ENCODE measurements around the gene OSBPL10. TPM values are rescaled to one million over a fixed set of nuclear protein-coding genes. Genes with fewer than 3 reads are reported as not detected.

The OSBPL10 gene
- polyA plus RNA-seq, 2 of the 4 experiments (the other 2 are of a cell fraction): 9.2 to 17.0 TPM

DNA sequence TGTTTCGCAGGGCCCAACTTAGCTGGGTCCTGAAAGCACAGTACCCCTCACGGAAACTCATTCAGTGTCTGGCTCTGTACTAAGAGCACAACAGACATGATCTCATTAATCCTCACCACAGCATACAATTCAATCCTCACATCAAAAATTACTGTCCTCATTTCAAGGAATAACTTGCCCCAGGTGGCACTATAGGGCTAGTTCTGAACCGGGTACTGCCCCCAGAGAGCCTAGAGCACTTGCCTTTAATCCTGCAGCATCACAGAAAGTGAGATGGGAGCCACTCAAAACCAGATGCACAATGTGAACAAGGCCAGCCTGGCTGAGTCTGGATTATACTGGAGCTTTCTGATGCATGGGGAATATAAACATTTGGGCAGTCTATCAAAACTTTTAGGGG, 122.6 kb downstream of the OSBPL10 start:
- TF ChIP-seq FOXS1 (CRISPR knock-in tag; IDR thresholded peaks at IDR 0.05) (no peak), ZSCAN20 (CRISPR knock-in tag; IDR thresholded peaks at IDR 0.05) (no peak), SMC3 (IDR thresholded peaks at IDR 0.05) (0 out of 3 replicates have a peak, but pooled peaks have one; percentile 14), TP53 (CRISPR knock-in tag; IDR thresholded peaks at IDR 0.05) (no peak), FOSL2 (IDR thresholded peaks at IDR 0.05) (no peak), FOSL2 (CRISPR knock-in tag; IDR thresholded peaks at IDR 0.05) (no peak), CBX2 (IDR thresholded peaks at IDR 0.05; ENCODE audit: borderline replicate concordance, low read depth) (no peak), POLR2AphosphoS2 (conservative IDR thresholded peaks at IDR 0.05; ENCODE audit: low read length) (no peak), RAD21 (conservative IDR thresholded peaks at IDR 0.05 in 1 of 2, IDR thresholded peaks at IDR 0.05 in 1 of 2) (peak; percentile 27 to 30; a peak in 1 of 5 replicates), ZC3H11A (IDR thresholded peaks at IDR 0.05) (no peak)
- TF ChIP-seq, protein P1, sequence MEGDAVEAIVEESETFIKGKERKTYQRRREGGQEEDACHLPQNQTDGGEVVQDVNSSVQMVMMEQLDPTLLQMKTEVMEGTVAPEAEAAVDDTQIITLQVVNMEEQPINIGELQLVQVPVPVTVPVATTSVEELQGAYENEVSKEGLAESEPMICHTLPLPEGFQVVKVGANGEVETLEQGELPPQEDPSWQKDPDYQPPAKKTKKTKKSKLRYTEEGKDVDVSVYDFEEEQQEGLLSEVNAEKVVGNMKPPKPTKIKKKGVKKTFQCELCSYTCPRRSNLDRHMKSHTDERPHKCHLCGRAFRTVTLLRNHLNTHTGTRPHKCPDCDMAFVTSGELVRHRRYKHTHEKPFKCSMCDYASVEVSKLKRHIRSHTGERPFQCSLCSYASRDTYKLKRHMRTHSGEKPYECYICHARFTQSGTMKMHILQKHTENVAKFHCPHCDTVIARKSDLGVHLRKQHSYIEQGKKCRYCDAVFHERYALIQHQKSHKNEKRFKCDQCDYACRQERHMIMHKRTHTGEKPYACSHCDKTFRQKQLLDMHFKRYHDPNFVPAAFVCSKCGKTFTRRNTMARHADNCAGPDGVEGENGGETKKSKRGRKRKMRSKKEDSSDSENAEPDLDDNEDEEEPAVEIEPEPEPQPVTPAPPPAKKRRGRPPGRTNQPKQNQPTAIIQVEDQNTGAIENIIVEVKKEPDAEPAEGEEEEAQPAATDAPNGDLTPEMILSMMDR (IDR thresholded peaks at IDR 0.05): 0 out of 3 replicates have a peak, but pooled peaks have one; percentile 17
- no peak overlapping the region for H3K27ac ChIP-seq
- ChIA-PET CTCF (interaction anchor here (0.6 to 1.0 kb wide), 4 partner anchors 11 to 213 kb away, joined by 3 read pairs; no protein-coding TSS in a partner anchor), POLR2A (interaction anchor here (0.6 kb wide), 1 partner anchor 271 kb away, joined by 3 read pairs; no protein-coding TSS in a partner anchor)
- no peak overlapping the region for H3K4me2 ChIP-seq
- DNase-seq (ENCODE audit: low read depth in 1 of 2, low spot score in 1 of 2) (peak in 1 of 2 experiments; percentile 12), FAIRE-seq (no peak), ATAC-seq (peak; percentile 62 to 75; a peak in 5 of 6 replicates)
- H3K4me3 ChIP-seq: no peak overlapping the region
- H3K4me1 ChIP-seq: no peaks in the 10 kb centered on the region
- no peaks in the 10 kb centered on the region for H3K9me3 ChIP-seq
- 54% methylated on average over 3 of the region's 3 CpGs for WGBS (ENCODE audit: missing lambda C conversion rate)

DNA sequence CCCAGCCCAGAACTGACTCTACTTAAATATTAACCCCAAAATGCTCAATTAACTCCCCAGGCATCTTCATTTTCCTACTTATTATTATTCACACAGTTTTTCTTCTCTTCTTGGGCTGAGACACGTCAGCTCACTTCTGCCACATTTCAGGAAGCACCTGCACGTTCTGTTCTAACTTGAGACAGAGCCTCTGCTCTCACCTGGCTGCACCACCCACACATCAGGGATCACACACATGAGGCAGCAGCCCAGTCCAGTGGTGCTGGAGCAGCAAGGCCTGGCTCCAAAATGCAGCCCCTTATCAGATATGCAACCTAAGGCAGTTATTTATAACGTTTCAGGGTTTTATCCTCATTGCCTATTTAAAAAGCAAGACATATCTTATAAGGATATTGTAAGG, 127.5 kb downstream of the OSBPL10 start:
- Histone ChIP-seq H3K4me3 (no peak overlapping the region), H3K4me2 (no peak overlapping the region), H3K9me3 (no peaks in the 10 kb centered on the region), H3K27ac (no peak overlapping the region), H3K4me1 (no peaks in the 10 kb centered on the region)
- 58% methylated on average over 3 of the region's 3 CpGs for WGBS (ENCODE audit: missing lambda C conversion rate)
- ChIA-PET CTCF (interaction anchor here (0.6 to 0.9 kb wide), 2 partner anchors 10 to 14 kb away, joined by 3 read pairs; no protein-coding TSS in a partner anchor), POLR2A (no interaction called here)
- ATAC-seq: no peak
- no peak for FAIRE-seq
- DNase-seq (ENCODE audit: low read depth in 1 of 2, low spot score in 1 of 2): no peak
- TF ChIP-seq HOXA7 (CRISPR knock-in tag; IDR thresholded peaks at IDR 0.05) (no peak), ZSCAN20 (CRISPR knock-in tag; IDR thresholded peaks at IDR 0.05) (no peak), TFCP2L1 (CRISPR knock-in tag; IDR thresholded peaks at IDR 0.05) (no peak), EP300 (IDR thresholded peaks at IDR 0.05) (no peak), MAZ (IDR thresholded peaks at IDR 0.05; ENCODE audit: borderline replicate concordance, low read depth, low read length) (no peak), JUNB (IDR thresholded peaks at IDR 0.05) (no peak), KDM1A (IDR thresholded peaks at IDR 0.05; ENCODE audit: low read depth) (no peak), SREBF2 (IDR thresholded peaks at IDR 0.05) (no peak), POLR2AphosphoS2 (conservative IDR thresholded peaks at IDR 0.05; ENCODE audit: low read length) (no peak), ZFP36 (IDR thresholded peaks at IDR 0.05; ENCODE audit: borderline replicate concordance, partially characterized antibody) (no peak), NR3C1 (IDR thresholded peaks at IDR 0.05) (no peak), EHF (CRISPR knock-in tag; IDR thresholded peaks at IDR 0.05) (no peak), RARB (CRISPR knock-in tag; IDR thresholded peaks at IDR 0.05) (no peak), EHMT2 (IDR thresholded peaks at IDR 0.05; ENCODE audit: low read depth) (no peak), MYC (IDR thresholded peaks at IDR 0.05; ENCODE audit: borderline replicate concordance, low read length) (no peak)
- TF ChIP-seq, protein P2, sequence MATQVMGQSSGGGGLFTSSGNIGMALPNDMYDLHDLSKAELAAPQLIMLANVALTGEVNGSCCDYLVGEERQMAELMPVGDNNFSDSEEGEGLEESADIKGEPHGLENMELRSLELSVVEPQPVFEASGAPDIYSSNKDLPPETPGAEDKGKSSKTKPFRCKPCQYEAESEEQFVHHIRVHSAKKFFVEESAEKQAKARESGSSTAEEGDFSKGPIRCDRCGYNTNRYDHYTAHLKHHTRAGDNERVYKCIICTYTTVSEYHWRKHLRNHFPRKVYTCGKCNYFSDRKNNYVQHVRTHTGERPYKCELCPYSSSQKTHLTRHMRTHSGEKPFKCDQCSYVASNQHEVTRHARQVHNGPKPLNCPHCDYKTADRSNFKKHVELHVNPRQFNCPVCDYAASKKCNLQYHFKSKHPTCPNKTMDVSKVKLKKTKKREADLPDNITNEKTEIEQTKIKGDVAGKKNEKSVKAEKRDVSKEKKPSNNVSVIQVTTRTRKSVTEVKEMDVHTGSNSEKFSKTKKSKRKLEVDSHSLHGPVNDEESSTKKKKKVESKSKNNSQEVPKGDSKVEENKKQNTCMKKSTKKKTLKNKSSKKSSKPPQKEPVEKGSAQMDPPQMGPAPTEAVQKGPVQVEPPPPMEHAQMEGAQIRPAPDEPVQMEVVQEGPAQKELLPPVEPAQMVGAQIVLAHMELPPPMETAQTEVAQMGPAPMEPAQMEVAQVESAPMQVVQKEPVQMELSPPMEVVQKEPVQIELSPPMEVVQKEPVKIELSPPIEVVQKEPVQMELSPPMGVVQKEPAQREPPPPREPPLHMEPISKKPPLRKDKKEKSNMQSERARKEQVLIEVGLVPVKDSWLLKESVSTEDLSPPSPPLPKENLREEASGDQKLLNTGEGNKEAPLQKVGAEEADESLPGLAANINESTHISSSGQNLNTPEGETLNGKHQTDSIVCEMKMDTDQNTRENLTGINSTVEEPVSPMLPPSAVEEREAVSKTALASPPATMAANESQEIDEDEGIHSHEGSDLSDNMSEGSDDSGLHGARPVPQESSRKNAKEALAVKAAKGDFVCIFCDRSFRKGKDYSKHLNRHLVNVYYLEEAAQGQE (IDR thresholded peaks at IDR 0.05): no peak
- TF ChIP-seq, protein P3, sequence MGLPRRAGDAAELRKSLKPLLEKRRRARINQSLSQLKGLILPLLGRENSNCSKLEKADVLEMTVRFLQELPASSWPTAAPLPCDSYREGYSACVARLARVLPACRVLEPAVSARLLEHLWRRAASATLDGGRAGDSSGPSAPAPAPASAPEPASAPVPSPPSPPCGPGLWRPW (IDR thresholded peaks at IDR 0.05): no peak

All from A549 (cell line).